Trophoblast cell (in vitro differentiated cells and primary cell): ENCODE results near the gene EDAR.

Experiments used
- DNase-seq, 2 donors: peaks; one replicate each; pipeline ENCODE4 v3.0.0-alpha.2; 2016
- H2AFZ ChIP-seq: 2 replicates; pipeline ENCODE4 v1.6.1; 2013; ENCODE audit warnings: low read length, moderate library complexity, mild to moderate bottlenecking; ENCODE audit not compliant: insufficient read depth, poor library complexity
- H2AK5ac ChIP-seq: 2 replicates; pipeline ENCODE4 v1.6.1; 2013; ENCODE audit warnings: mild to moderate bottlenecking, low read length
- H2BK120ac ChIP-seq: 2 replicates; pipeline ENCODE4 v1.6.1; 2013; ENCODE audit warnings: low read length, mild to moderate bottlenecking, moderate library complexity; ENCODE audit not compliant: insufficient read depth, poor library complexity
- H2BK12ac ChIP-seq: 2 replicates; pipeline ENCODE4 v1.6.1; 2013; ENCODE audit warnings: mild to moderate bottlenecking, low read length, moderate library complexity
- H2BK5ac ChIP-seq: 2 replicates; pipeline ENCODE4 v1.6.1; 2013; ENCODE audit warnings: low read length, low read depth, moderate library complexity, mild to moderate bottlenecking; ENCODE audit not compliant: poor library complexity
- H3K14ac ChIP-seq: 2 replicates; pipeline ENCODE4 v1.6.1; 2013; ENCODE audit warnings: mild to moderate bottlenecking, low read length
- H3K18ac ChIP-seq: 2 replicates; pipeline ENCODE4 v1.6.1; 2013; ENCODE audit warnings: mild to moderate bottlenecking, low read length
- H3K23ac ChIP-seq: 2 replicates; pipeline ENCODE4 v1.6.1; 2013; ENCODE audit warnings: low read length
- H3K27ac ChIP-seq: 2 replicates; pipeline ENCODE4 v1.5.1; 2013; ENCODE audit warnings: low read depth, mild to moderate bottlenecking, inconsistent platforms, low read length, moderate library complexity
- H3K27me3 ChIP-seq: 2 replicates; pipeline ENCODE4 v1.6.1; 2013; ENCODE audit warnings: inconsistent platforms, mild to moderate bottlenecking, low read length, moderate library complexity; ENCODE audit not compliant: insufficient read depth
- H3K36me3 ChIP-seq, 2 experiments: 1 replicate in 1 of 2; 2 replicates in 1 of 2; pipeline ENCODE4 v1.6.1; 2013; ENCODE audit warnings: low read length in 2 of 2, mild to moderate bottlenecking in 2 of 2, moderate library complexity in 1 of 2; ENCODE audit not compliant: insufficient read depth in 2 of 2, control insufficient read depth in 1 of 2
- H3K4ac ChIP-seq: 2 replicates; pipeline ENCODE4 v1.6.1; 2013; ENCODE audit warnings: low read depth, mild to moderate bottlenecking, low read length, moderate library complexity
- H3K4me1 ChIP-seq, 2 experiments: 1 replicate in 1 of 2; 2 replicates in 1 of 2; pipeline ENCODE4 v1.6.1; 2013; ENCODE audit warnings: low read length in 2 of 2, mild to moderate bottlenecking in 2 of 2, moderate library complexity in 1 of 2; ENCODE audit not compliant: insufficient read depth in 2 of 2, control insufficient read depth in 1 of 2
- H3K4me2 ChIP-seq: 2 replicates; pipeline ENCODE4 v1.6.1; 2013; ENCODE audit warnings: inconsistent platforms, mild to moderate bottlenecking, low read length, moderate library complexity
- H3K4me3 ChIP-seq: 2 replicates; pipeline ENCODE4 v1.5.1; 2013; ENCODE audit warnings: mild to moderate bottlenecking, low read depth, low read length, inconsistent platforms
- H3K79me1 ChIP-seq: one replicate; pipeline ENCODE4 v1.6.1; 2013; ENCODE audit warnings: low read length
- H3K79me2 ChIP-seq: 2 replicates; pipeline ENCODE4 v1.6.1; 2013; ENCODE audit warnings: low read length, mild to moderate bottlenecking; ENCODE audit not compliant: control insufficient read depth, insufficient read depth, poor library complexity
- H3K9ac ChIP-seq: 2 replicates; pipeline ENCODE4 v1.6.1; 2013; ENCODE audit warnings: mild to moderate bottlenecking, low read length
- H3K9me3 ChIP-seq: 2 replicates; pipeline ENCODE4 v1.6.1; 2013; ENCODE audit warnings: low read depth, mild to moderate bottlenecking, control low read depth, inconsistent platforms, low read length; ENCODE audit not compliant: insufficient read depth
- H4K12ac ChIP-seq: 2 replicates; pipeline ENCODE4 v1.6.1; 2013; ENCODE audit warnings: low read depth, mild to moderate bottlenecking, low read length, moderate library complexity
- H4K8ac ChIP-seq: 2 replicates; pipeline ENCODE4 v1.6.1; 2013; ENCODE audit warnings: low read depth, mild to moderate bottlenecking, low read length, moderate library complexity
- H4K91ac ChIP-seq: one replicate; pipeline ENCODE4 v1.6.1; 2013; ENCODE audit warnings: low read depth, mild to moderate bottlenecking, low read length, moderate library complexity
- WGBS: extraction: QIAGEN DNeasy Blood & Tissue Kit; methylation state at CpG from one replicate; pipeline ENCODE4 v1.1.7; 2013; ENCODE audit warnings: missing lambda C conversion rate; ENCODE audit not compliant: insufficient read length, insufficient coverage; ENCODE audit errors: extremely low coverage; 5-methylcytosine and 5-hydroxymethylcytosine counted together

The EDAR gene

GRCh38 chr2:108909275-108909823, 79.7 kb downstream of the EDAR start:
- no peaks in the 10 kb centered on the region for H3K36me3 ChIP-seq
- H3K4me3 ChIP-seq = peak overlapping the region; percentile 59
- no peak overlapping the region for H2BK5ac ChIP-seq
- no peak overlapping the region for H2AFZ ChIP-seq
- H4K12ac ChIP-seq = no peak overlapping the region
- H2BK120ac ChIP-seq = no peak overlapping the region
- no peak overlapping the region for H3K4me2 ChIP-seq
- no peak overlapping the region for H3K27ac ChIP-seq
- H3K9ac ChIP-seq = no peak overlapping the region
- DNase-seq = no peak
- no peak overlapping the region for H4K91ac ChIP-seq
- H3K18ac ChIP-seq = no peak overlapping the region
- no peak overlapping the region for H3K4ac ChIP-seq
- no peak overlapping the region for H4K8ac ChIP-seq
- H3K79me2 ChIP-seq = no peaks in the 10 kb centered on the region
- no peaks in the 10 kb centered on the region for H3K27me3 ChIP-seq
- no peaks in the 10 kb centered on the region for H3K79me1 ChIP-seq
- H3K4me1 ChIP-seq = no peaks in the 10 kb centered on the region
- H3K9me3 ChIP-seq = no peaks in the 10 kb centered on the region
- H2AK5ac ChIP-seq = no peak overlapping the region
- no peak overlapping the region for H3K14ac ChIP-seq
- no peak overlapping the region for H2BK12ac ChIP-seq
- H3K23ac ChIP-seq = no peak overlapping the region
- WGBS = no CpG with 5 or more reads among the region's 9 CpGs

- Histone ChIP-seq H4K8ac (no peak overlapping the region), H3K23ac (no peak overlapping the region), H2AK5ac (no peak overlapping the region), H3K14ac (no peak overlapping the region), H3K4me3 (no peak overlapping the region), H3K4ac (no peak overlapping the region), H2BK5ac (no peak overlapping the region), H4K91ac (no peak overlapping the region), H3K27ac (no peak overlapping the region), H3K4me1 (no peaks in the 10 kb centered on the region), H2BK12ac (no peak overlapping the region), H2BK120ac (no peak overlapping the region), H2AFZ (no peak overlapping the region), H3K79me2 (no peaks in the 10 kb centered on the region), H3K79me1 (no peaks in the 10 kb centered on the region), H3K9ac (no peak overlapping the region), H3K27me3 (no peaks in the 10 kb centered on the region), H3K4me2 (no peak overlapping the region), H3K18ac (no peak overlapping the region), H4K12ac (no peak overlapping the region), H3K9me3 (no peaks in the 10 kb centered on the region), H3K36me3 (no peaks in the 10 kb centered on the region)
- WGBS = no CpG with 5 or more reads among the region's 1 CpG
- no peak for DNase-seq
Observed at GRCh38 chr2:108908713-108909070, 80.3 kb downstream of the EDAR start.

- Histone ChIP-seq H2AK5ac (no peak overlapping the region), H3K4me2 (no peak overlapping the region), H3K27ac (no peak overlapping the region), H2BK12ac (no peak overlapping the region), H2AFZ (no peak overlapping the region), H3K23ac (no peak overlapping the region), H3K79me1 (no peaks in the 10 kb centered on the region), H3K14ac (no peak overlapping the region), H3K79me2 (no peaks in the 10 kb centered on the region), H3K4ac (no peak overlapping the region), H3K36me3 (no peaks in the 10 kb centered on the region), H3K9me3 (no peaks in the 10 kb centered on the region), H4K8ac (no peak overlapping the region), H4K91ac (no peak overlapping the region), H3K27me3 (no peaks in the 10 kb centered on the region), H2BK120ac (no peak overlapping the region), H3K9ac (no peak overlapping the region), H3K4me3 (no peak overlapping the region), H4K12ac (no peak overlapping the region), H2BK5ac (no peak overlapping the region), H3K4me1 (no peaks in the 10 kb centered on the region), H3K18ac (no peak overlapping the region)
- no CpG with 5 or more reads among the region's 24 CpGs for WGBS
- no peak for DNase-seq
Observed at GRCh38 chr2:108907822-108908712, 81.0 kb downstream of the EDAR start.

- Histone ChIP-seq H4K91ac (no peak overlapping the region), H2BK5ac (no peak overlapping the region), H3K9me3 (no peaks in the 10 kb centered on the region), H3K4me1 (no peaks in the 10 kb centered on the region), H2AK5ac (no peak overlapping the region), H3K79me2 (no peaks in the 10 kb centered on the region), H3K4me3 (no peak overlapping the region), H3K14ac (no peak overlapping the region), H3K4me2 (no peak overlapping the region), H2AFZ (no peak overlapping the region), H2BK12ac (no peak overlapping the region), H3K79me1 (no peaks in the 10 kb centered on the region), H3K27me3 (no peaks in the 10 kb centered on the region), H3K4ac (no peak overlapping the region), H4K8ac (no peak overlapping the region), H3K27ac (no peak overlapping the region), H3K18ac (no peak overlapping the region), H2BK120ac (no peak overlapping the region), H3K9ac (no peak overlapping the region), H3K23ac (no peak overlapping the region), H3K36me3 (no peaks in the 10 kb centered on the region), H4K12ac (no peak overlapping the region)
- WGBS = no CpG with 5 or more reads among the region's 15 CpGs
- DNase-seq = no peak
Observed at GRCh38 chr2:108906403-108907077, 82.5 kb downstream of the EDAR start.
